HPDE6-E6E7 (cell line): Measurements from ENCODE around the gene PFKP.
"Not testable (repeated sequence)": the region's sequence is repeated elsewhere in the genome, so short reads cannot be mapped to it uniquely, and the experiment has no call there.

ENCODE experiments used
- DNase-seq: peaks from one replicate; pipeline ENCODE4 v3.0.0; 2011; ENCODE audit warnings: missing footprints; ENCODE audit errors: extremely low spot score

The PFKP gene

DNA sequence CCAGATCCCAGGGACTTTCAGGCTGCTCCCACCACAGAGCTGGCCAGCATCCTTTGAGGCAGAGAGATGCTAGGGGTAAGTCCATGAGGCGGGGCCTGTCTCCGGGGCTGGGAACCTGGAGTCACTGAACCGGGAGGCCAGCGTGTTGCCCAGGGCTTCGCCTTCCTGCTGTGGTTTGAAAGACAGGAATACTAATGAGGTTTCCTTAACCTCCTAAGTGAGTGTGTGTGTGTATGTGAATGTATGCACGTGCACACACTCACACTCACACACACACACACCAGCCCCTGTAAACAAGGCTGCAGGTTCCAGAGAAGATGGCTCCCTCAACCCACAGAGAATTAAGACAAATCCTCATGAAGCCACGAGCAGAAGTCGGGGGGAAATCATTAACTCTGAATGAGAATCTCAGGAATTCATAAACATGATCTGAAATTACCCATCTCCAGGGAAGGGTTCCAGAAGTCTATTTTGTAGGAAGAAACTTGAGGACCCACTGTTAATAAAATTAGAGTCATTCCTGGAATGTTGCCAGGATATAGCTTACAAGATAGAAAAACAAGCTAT is 20.3 kb upstream of the PFKP start:
- no peak for DNase-seq

GRCh38 chr10:3047596-3047995 is 19.8 kb upstream of the PFKP start:
- DNase-seq, result no peak

- DNase-seq, result no peak
Measured at GRCh38 chr10:3048119-3049019, 19.0 kb upstream of the PFKP start.

- no peak for DNase-seq
Measured at GRCh38 chr10:3051692-3052091, 15.7 kb upstream of the PFKP start.

GRCh38 chr10:3053155-3053554 is 14.2 kb upstream of the PFKP start:
- DNase-seq, result no peak

GRCh38 chr10:3054183-3054850 is 13.0 kb upstream of the PFKP start:
- DNase-seq, result no peak

DNA sequence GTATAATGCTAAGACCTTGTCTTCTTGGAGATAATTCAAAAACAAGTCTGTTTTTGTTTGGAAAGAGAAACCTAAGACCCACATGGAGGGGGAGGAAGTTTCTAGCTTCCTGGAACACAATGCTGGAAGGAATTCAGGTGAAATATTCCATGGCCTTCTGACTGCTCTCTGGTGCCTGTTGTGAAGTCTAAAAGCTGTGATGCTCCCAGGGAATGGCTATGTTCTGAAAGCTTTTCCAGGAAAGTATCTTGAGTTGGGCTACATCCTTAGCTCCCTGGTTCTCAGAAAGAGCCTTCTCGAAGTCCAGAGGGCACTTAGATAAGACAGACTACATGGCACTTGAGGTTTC is 12.5 kb upstream of the PFKP start:
- no peak for DNase-seq

DNA sequence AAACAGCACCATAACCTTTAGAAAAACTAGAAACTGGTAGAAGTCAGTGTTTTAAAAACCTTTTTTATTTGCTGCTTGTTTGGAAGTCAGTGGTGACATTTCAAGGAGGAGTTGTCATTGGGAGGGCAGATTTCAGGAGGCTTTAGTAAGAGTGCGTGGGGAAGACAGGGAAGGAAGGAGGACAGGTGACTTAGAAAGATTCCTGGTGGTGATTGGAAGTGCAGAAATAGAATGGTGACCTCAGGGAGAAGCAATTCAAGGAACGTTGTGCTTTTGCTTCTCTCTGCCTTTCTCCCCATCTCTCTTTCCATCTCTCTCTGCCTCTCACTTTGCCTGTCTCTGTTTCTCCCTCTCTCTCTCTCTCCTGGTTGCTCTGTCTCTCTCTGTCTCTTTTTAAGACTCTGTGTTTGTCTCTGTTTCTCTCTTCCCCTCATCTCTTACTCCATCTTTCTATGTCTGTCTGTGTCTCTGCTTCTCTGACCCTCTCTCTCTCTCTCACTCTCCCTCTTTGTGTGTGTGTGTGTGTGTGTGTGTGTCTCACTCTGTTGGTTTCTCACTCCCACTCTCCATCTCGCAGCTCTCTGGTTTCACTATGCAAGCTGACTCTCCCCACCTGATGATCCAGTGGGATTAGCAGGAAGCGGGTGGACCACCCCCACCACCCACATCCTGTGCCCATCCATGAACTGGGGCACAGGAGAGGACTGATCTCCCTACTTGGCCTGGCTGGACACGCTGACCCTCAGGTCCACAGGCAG is 10.9 kb upstream of the PFKP start:
- no peak for DNase-seq

GRCh38 chr10:3057946-3058345 is 9.4 kb upstream of the PFKP start:
- no peak for DNase-seq

- no peak for DNase-seq
Measured at GRCh38 chr10:3059974-3060373, 7.4 kb upstream of the PFKP start.

GRCh38 chr10:3060481-3060889 is 6.9 kb upstream of the PFKP start:
- no peak for DNase-seq

- DNase-seq, result not testable (repeated sequence)
Measured at GRCh38 chr10:3061323-3061898, 5.9 kb upstream of the PFKP start.

DNA sequence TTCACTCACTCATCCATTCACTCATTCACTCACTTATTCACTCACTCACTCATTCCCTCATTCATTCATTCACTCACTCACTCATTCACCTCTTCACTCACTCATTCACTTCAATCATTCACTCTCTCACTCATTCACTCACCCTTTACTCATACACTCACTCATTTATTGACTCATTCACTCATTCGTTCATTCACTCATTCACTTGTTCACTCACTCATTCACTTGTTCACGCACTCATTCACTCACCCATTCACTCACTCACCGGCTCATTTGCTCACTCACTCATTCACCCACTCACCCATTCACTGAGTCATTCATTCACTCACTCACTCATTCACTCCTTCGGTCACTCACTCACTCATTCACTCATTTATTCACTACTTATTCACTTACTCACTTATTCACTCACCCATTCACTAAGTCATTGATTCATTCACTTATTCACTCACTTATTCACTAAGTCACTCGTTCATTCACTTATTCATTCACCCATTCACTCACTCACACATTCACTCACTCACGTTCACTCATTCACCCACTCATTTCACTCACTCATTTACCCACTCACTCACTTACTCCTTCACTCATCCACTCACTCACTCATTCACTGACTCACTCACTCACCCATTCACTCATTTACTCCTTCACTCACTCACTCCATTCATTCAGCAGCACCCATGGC is 4.7 kb upstream of the PFKP start:
- DNase-seq, result no peak

- DNase-seq, result no peak
Measured at GRCh38 chr10:3064423-3064822, 2.9 kb upstream of the PFKP start.

DNA sequence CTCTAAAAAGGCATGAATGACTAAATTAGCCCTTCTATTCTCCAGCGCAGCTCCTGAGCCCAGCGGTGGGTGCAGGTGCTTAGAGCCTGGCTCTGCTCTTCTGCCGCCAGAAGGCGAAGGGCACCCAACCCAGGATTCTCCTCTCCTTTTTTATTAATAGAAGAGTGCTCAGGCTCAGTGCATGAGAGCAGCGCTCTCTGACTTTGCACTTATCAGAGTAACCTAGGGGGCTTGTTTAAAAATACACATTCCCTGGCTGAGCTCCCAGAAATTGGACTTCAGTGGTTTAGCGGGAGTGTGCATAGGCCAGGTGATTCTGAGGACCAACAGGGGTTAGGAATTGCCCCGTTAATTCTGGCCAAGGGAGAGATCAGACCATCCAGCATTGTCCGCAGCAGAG is 1.7 kb upstream of the PFKP start:
- DNase-seq, result no peak

GRCh38 chr10:3066317-3067117 is 831 bp upstream of the PFKP start:
- no peak for DNase-seq

GRCh38 chr10:3067859-3068179 is 471 bp downstream of the PFKP start:
- no peak for DNase-seq

DNA sequence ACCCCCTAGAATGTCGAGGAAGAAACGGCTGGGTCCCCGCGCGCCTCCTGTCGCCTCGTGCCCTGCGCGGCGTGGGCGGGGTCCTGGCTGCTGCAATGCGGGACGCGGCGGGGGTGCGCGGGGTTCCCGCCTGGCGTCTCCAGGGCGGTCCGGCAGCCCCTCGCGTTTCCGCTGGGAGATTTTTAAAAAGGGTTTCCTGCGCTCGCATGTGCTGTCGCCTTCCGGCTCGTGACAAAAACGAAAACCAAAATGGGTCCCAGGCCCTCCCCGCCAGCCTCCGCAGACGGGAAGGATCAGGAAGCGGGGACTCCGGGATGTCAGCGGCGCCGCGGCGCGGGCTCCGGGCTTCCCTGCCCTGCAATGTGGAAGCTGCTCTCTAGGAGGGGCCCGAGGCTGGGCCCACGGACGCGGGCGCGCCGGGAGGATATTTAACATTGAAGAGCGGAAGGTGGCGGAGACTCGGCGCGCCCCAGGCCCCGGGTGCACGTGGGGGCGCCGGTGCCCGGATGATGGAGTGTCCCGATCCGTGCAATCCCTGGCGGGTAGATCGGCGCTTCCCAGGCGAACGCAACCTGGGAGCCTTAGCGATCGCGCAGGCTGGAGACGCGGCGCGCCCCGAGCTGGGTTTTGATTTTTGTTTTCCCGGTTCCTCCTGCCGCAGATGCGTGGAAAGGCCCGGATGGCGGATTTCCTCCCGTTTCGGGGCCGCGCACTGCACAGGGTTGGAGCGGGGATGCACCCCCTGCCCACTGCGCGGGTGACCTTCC is 1.0 kb downstream of the PFKP start:
- no peak for DNase-seq

- no peak for DNase-seq
Measured at GRCh38 chr10:3068968-3069737, 1.8 kb downstream of the PFKP start.
